Measurements from ENCODE around the gene GPHN.
"Not testable (repeated sequence)": the region's sequence is repeated elsewhere in the genome, so short reads cannot be mapped to it uniquely, and the experiment has no call there.

The GPHN gene

GRCh38 chr14:66827182-66827581 is 319.2 kb downstream of the GPHN start:
- no peak for DNase-seq

DNA sequence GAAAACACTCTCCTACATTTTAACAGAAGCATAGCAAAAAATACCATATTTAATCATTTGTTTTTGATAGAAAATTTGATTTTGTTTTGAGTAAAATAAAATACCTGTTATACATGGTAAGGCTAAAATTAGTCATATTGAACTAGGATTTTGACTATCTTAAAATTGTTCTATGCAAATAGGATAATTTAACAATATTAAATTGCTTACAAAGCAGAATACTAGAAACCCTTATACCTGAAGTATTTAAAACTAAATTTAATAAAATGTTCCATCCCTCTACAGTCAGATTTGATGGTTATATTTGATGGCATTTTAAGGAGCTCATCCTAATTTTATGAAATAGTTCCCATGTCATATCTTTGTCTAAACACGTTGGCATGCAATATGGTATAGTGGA is 323.2 kb downstream of the GPHN start:
- no peak for DNase-seq

DNA sequence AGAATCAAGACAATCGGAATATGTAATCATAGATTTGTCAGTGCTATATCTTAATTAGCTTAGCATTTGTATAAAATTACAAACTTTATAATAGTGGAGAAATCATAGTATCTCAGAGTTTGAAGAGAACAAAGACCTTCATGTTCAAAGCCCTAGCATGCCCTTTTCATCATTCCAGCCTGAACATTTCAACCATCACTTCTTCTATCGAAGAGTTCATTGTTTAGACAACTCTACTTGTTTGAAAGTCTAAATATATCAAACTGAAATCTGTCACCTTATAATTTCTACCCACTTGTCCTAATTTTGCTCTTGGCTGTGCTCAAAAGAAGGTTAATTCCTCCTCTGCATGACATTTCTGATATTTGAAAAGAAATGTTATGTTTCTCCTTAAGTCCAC is 325.9 kb downstream of the GPHN start:
- no peak for DNase-seq

GRCh38 chr14:66837436-66837835 is 329.5 kb downstream of the GPHN start:
- DNase-seq: not testable (repeated sequence)

GRCh38 chr14:66842911-66843512 is 335.1 kb downstream of the GPHN start:
- no peak for DNase-seq

- no peak for DNase-seq
Measured at GRCh38 chr14:66850258-66850888, 342.4 kb downstream of the GPHN start.

- no peak for DNase-seq
Measured at GRCh38 chr14:66853311-66853710, 345.4 kb downstream of the GPHN start.

DNA sequence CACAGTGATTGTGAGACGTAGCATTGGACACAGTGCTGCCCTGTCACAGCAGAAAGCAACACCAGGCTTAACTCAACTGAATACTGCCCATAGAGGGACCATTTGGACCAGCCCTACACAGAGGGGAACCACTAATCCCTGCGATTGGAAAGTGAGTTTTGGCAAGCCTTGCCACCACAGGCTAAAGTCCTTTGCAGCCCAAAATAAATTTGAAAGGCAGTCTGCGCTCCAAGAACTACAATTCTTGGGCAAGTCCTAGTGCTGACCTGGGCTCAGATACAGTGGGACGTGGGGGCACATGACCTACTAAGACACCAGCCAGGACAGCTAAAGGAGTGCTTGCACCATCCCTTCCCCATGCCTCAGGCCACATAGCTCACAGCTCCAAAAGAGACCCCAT is 349.9 kb downstream of the GPHN start:
- no peak for DNase-seq

DNA sequence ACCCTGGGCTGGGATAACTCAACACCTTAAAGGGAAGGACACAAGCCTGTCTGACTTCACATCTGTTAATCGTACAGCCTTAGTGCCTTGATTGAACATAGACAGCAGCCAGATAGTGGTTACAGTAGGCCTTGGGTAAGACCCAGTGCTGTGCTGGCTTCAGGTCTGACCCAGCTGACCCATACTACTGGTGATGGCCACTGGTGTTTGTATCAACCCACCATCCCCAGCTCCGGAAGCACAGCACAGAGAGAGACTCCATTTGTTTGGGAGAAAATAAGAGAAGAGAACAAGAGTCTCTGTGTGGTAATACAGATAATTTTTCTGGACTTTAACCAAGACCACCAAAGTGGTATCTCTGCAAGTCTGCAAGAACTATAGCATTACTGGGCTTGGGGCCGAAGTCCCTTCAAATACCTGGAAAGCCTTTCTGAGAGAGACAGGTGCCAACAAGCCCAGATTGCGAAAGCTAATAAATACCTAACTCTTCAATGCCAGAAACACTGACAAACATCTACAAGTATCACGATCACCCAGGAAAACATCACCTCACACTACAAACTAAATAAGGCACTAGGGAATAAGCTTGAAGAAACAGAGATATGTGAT is 351.2 kb downstream of the GPHN start:
- DNase-seq: no peak

DNA sequence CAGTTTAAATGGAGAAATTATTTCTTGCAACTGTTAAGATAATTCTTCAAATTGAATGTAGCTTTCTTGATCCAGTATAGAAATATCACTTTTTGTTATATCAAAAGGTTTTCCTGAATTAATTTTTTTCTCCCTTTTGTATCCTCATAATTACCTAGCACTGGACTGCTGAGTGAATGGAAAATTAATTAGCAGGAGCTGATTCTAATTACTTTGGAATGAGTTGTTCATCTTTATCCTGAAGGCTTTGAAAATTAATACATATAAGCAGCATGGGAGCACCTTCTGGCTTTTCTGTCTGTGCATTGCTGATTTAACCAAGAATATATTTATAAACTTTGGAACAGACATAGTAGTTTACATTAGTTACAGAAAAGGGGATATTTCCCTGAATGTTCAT is 373.6 kb downstream of the GPHN start:
- DNase-seq: no peak

GRCh38 chr14:66884149-66884548 is 376.2 kb downstream of the GPHN start:
- no peak for DNase-seq

- no peak for DNase-seq
Measured at GRCh38 chr14:66900719-66901118, 392.8 kb downstream of the GPHN start.

DNA sequence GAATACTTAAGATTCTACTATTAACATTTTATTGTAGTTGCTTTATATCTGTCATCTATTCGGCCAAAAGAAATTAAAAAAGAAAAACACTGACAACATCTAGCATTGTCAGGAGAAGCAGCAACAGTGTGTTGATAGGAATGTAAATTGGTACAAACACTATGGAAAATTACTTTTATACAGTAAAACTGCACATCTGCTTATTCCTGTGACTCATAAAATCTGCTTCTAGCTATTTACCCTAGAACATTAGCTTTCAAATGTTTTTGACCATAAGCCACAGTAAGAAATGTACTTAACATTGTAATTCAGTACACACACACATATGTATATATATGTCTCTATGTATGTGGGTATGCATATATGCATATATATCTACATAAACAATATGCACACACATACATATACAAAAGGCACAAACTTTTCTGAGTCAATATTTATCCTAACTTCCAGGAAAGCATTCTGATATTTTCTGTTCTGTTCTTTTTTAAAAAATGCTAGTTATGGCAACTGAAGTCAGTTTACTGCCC is 402.4 kb downstream of the GPHN start:
- DNase-seq: no peak

- DNase-seq: no peak
Measured at GRCh38 chr14:66916421-66916820, 408.5 kb downstream of the GPHN start.

DNA sequence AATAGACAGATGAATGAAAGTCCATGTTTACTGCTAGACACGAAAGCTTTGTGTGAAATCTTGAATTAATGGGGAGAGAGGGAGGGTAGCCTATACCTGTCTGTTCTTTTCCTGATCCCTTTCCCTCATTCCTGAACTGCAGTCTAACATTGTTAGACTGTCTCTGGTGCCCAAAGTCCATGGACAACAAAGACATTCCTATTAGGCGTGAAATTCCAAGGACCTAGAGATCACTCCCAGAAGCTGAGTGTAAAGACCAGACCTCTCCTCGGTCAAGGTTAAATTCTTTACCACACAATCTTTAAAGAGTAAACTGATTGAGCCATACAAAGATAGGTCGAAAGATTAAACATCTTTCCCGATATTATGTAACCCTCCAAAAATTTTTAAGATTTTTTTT is 410.6 kb downstream of the GPHN start:
- DNase-seq: no peak

- no peak for DNase-seq
Measured at GRCh38 chr14:66920196-66920595, 412.2 kb downstream of the GPHN start.

GRCh38 chr14:66923251-66923650 is 415.3 kb downstream of the GPHN start:
- no peak for DNase-seq

DNA sequence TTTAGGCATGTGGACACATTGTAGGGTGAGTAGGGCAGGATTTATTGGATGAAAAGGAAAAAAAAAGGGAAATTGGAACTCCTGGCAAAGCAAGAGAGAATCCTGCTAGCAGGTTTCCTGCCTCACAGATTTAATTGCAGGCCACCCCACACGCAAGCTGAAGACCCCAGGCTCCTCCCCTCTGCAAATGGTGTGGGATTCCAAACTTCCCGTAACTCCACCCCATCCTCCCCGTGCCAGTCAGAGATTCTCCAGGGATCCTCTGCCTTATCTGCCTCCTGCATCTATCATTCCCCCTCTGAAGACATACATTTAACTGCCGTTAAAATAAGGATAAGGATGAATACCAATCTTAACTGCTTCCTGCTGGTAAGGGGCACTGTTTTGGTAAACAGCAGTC is 431.5 kb downstream of the GPHN start:
- no peak for DNase-seq

DNA sequence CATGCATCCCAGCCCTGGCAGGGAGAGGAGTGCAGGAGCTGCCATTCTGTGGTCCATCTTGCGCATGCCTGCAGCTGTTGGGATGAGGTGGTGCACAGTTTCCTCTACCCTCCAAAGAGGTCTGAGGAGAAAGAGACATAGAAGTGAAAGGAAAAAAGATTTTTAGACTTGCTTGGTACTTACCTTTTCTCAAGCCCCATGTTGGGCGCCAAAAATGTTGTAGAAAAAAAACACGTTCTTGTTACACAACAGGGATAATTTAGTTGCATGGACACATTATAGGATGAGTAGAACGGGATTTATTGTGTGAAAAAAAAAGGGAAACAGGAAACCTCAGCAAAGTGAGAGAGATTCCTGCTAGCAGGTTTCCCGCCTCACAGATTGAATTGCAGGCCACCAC is 436.9 kb downstream of the GPHN start:
- no peak for DNase-seq

- no peak for DNase-seq
Measured at GRCh38 chr14:66955159-66955558, 447.2 kb downstream of the GPHN start.

- DNase-seq: no peak
Measured at GRCh38 chr14:66959437-66960050, 451.6 kb downstream of the GPHN start.

- DNase-seq: no peak
Measured at GRCh38 chr14:66965831-66966230, 457.9 kb downstream of the GPHN start.

- no peak for DNase-seq
Measured at GRCh38 chr14:66972469-66972868, 464.5 kb downstream of the GPHN start.

Data from activated gamma-delta T cell (primary cell).